NCI-H2081 treated with DMSO at 0.1 percent for 48 hours (cell line): ENCODE data around the gene NFKB2.

Experiments
- DNase-seq: peaks from one replicate; lab custom pipeline; 2025; lab: John Stamatoyannopoulos, UW

Gene NFKB2

DNA sequence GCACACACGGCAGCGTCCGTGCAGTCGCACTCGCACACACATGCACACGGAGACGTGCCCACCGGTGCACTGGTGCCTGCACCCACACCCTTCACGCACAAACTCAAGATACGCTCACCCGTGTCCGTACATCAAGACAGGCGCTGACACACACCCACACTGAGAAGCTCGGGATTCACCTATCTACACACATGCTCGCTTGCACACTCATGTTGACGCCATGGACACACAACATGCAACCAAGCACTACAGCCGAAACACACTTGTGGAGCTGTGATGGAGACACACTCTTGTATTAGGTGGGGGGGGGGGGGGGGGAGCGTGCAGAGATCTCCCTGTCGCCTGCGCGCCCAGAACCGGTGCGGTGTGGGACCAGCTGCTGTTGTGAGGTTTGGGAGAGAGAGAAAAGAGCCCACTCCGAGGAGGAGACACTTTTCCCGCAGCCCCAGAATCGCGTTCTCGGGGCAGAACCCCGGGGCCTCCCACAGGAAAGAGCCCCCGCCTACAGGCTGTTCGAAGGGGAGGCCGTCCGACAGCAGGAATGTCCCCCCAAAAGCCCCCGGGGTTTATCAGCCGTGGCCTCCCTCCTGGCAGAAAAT lies 605 bp upstream of the NFKB2 start:
- no peak for DNase-seq

DNA sequence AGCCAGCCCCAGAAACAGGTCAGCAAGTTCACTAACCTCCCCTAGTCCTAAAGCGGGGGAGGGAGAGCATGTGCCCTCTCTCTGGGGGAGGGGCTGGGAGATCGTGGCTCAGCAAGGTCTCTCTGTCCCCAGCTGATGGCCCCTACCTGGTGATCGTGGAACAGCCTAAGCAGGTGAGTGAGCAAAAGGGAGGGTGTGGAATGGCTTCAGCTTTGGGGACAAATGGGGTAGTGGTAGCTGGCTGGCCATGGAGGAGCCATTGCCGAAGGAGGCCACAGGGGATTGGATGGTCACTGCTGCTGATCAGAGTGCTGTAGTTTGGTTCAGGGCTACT lies 779 bp downstream of the NFKB2 start:
- no peak for DNase-seq

DNA sequence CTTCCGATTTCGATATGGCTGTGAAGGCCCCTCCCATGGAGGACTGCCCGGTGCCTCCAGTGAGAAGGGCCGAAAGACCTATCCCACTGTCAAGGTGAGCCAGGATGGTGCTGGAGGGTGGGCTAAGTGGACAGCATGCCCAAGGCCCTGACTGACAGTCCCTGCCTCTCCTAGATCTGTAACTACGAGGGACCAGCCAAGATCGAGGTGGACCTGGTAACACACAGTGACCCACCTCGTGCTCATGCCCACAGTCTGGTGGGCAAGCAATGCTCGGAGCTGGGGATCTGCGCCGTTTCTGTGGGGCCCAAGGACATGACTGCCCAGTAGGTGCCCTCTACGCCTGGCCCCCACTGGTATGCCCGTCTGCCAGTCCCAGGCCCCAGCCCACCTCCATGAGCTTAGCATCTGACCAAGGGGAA lies 1.2 kb downstream of the NFKB2 start:
- DNase-seq, result no peak

GRCh38 chr10:102397222-102398171 lies 2.0 kb downstream of the NFKB2 start:
- no peak for DNase-seq

GRCh38 chr10:102398172-102399020 lies 2.9 kb downstream of the NFKB2 start:
- no peak for DNase-seq

GRCh38 chr10:102399217-102400021 lies 3.9 kb downstream of the NFKB2 start:
- DNase-seq, result no peak

DNA sequence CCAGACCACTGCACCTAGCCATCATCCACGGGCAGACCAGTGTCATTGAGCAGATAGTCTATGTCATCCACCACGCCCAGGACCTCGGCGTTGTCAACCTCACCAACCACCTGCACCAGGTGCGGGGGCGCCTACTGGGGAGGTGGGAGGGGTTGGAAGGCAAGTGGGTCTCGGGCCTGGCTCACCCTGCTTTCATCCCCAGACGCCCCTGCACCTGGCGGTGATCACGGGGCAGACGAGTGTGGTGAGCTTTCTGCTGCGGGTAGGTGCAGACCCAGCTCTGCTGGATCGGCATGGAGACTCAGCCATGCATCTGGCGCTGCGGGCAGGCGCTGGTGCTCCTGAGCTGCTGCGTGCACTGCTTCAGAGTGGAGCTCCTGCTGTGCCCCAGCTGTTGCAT lies 4.6 kb downstream of the NFKB2 start:
- no peak for DNase-seq

GRCh38 chr10:102400598-102401341 lies 5.3 kb downstream of the NFKB2 start:
- no peak for DNase-seq

DNA sequence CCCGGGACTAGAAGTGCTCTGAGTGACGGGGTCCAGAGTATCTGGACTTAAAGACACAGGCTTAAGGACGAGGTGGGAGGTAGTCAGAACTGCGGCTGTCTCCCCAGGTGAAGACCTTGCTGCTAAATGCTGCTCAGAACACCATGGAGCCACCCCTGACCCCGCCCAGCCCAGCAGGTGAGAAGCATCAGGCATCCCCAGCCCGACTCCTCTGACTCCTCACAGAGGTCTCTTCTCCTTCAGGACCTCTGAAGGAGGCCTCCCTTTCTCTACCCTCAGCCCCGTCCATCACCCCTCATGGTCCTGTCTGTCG lies 5.8 kb downstream of the NFKB2 start:
- DNase-seq, result no peak

DNA sequence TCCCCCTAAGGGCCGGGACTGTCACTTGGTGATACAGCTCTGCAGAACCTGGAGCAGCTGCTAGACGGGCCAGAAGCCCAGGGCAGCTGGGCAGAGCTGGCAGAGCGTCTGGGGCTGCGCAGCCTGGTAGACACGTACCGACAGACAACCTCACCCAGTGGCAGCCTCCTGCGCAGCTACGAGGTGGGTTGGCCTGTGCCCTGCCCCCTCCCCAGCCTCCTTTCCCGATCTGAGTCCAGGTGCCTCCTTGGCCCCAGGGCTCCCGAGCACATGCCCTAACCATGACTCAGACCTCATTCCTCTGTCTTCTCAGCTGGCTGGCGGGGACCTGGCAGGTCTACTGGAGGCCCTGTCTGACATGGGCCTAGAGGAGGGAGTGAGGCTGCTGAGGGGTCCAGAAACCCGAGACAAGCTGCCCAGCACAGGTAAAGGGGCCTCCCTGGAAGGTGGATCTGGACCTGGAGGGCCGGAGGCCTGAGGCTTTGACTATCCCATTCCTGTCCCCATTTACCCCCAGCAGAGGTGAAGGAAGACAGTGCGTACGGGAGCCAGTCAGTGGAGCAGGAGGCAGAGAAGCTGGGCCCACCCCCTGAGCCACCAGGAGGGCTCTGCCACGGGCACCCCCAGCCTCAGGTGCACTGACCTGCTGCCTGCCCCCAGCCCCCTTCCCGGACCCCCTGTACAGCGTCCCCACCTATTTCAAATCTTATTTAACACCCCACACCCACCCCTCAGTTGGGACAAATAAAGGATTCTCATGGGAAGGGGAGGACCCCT lies 6.4 kb downstream of the NFKB2 start:
- no peak for DNase-seq

- DNase-seq, result no peak
Observed at GRCh38 chr10:102402512-102402896, 7.0 kb downstream of the NFKB2 start.

- no peak for DNase-seq
Observed at GRCh38 chr10:102403115-102403514, 7.6 kb downstream of the NFKB2 start.

DNA sequence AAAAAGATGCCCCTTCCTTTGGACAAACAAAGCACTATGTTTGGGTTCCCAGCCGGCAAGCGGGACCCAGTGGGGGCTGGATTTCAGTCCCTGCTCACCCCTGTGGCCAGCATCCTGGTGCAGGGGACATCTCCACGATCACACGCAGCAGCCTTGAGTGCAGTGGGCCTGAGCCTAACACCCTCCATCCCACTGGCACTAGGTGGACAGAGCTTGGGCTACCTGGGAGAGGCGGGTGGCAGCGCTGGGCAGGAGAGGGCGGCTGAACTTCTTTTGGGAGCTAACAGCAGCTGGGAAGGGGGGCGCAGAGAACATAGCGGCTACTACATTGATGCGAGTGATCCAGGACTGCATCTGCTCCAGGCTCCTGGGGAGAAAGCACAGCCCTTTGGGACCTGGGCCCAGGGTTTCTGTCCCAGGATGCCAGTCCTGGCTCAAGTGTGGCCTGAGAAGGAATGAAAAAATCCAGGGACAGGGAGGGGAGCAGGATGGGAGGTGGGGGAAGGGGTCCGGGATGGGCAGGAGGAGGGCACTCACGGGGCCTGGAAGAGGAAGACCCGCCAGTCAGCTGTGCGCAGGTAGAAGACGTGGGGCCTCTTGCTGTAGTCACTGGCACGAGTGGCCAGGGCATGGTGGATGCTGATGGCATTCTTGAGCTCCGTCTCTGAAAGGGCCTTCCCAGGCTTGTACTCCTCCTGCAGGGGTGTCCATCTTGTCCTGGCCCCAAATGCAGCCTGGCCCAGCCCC lies 9.0 kb downstream of the NFKB2 start:
- DNase-seq, result no peak

- DNase-seq, result no peak
Observed at GRCh38 chr10:102405108-102405571, 9.6 kb downstream of the NFKB2 start.

GRCh38 chr10:102405632-102406031 lies 10.1 kb downstream of the NFKB2 start:
- DNase-seq, result no peak

DNA sequence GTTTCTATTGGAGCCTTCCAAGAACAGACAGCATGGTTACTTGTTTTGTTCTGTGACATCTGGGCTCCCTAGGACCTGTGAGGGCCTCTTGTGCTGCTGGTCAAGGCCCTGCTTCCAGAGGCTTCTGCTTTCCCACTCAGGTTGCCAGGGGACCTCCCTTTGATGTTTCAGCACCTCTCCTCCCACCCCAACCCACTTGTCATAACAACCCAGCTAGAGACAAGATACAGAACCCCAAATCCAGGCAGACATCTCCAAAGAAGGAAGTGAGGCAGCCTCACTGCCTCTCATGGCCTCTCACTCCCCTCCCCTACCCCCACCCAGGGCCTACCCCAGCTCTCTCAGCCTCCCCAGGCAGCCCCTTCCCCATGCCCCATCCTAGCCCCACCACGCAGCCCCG lies 11.3 kb downstream of the NFKB2 start:
- no peak for DNase-seq

GRCh38 chr10:102407425-102408130 lies 12.1 kb downstream of the NFKB2 start:
- no peak for DNase-seq

DNA sequence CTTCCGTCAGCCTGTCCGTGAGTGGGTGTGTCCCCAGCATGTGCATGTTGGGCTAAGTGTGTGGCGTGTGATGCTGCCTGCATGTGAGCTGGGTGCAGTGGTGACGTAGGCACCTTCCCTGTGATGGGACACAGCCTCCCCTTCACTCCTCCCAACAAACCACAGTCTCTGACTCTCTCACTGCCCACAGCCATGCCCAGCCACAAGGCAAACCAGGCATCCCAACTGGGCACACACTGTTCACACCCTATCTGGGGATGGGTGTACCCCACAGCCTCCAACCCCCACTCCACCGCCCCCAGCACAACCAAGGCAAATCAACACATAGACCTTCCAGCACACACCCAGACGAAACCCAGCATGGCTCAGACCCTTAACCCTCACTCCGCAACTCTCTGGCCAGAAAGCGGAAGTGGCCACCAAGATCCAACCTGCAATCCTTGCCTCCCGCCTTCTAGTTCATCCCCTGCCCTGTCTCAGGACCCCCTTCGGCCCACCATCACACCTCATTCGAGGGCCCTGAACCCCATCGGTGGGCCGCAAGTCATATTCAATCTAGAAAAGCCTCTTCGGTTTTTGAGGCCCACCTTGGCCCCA lies 12.7 kb downstream of the NFKB2 start:
- no peak for DNase-seq
